A549 (cell line): Measurements from ENCODE around the gene FUT8. TPM values are rescaled to one million over a fixed set of nuclear protein-coding genes. Genes with fewer than 3 reads are reported as not detected.

Experiments used
- ATAC-seq, 2 experiments: fragments of 200-7000 bp in 1 of 2; fragments of >200 bp in 1 of 2; cut with Nextera tagmentation in 1 of 2; cut with Tn5 transposase in 1 of 2; 3 replicates each; pipeline versions ENCODE4 v1.8.0 to v1.9.1; 2018 to 2020; ENCODE audit warnings: mild to moderate bottlenecking in 1 of 2, moderate library complexity in 1 of 2
- CTCF ChIA-PET: fragments of 300-600 bp; sonication (Branson Sonifier 250); formaldehyde crosslinking; extraction: SDS; loops from one replicate; lab custom pipeline; 2021; ENCODE audit warnings: antibody characterized with exemption, inconsistent platforms; lab: Yijun Ruan, JAX
- POLR2A ChIA-PET: fragments of 350-600 bp; formaldehyde crosslinking; extraction: SDS; loops from one replicate; lab custom pipeline; 2021; ENCODE audit warnings: antibody characterized with exemption, inconsistent platforms; lab: Yijun Ruan, JAX
- DNase-seq, 2 experiments: peaks; one replicate each; pipeline versions ENCODE4 v3.0.0 to v3.0.0-alpha.2; 2011 to 2016; ENCODE audit warnings: low read depth in 1 of 2, low spot score in 1 of 2
- FAIRE-seq: peaks from 2 replicates; lab custom pipeline; 2011; peaks lifted over from hg19 to GRCh38; lab: Jason Lieb, UNC
- H3K27ac ChIP-seq, 2 experiments: fragments of >200 bp; sonication (Bioruptor Twin); formaldehyde crosslinking; 3 replicates each; pipeline ENCODE4 v1.5.1; 2016 to 2017
- H3K4me1 ChIP-seq: fragments of >200 bp; sonication (Bioruptor Twin); formaldehyde crosslinking; 3 replicates; pipeline ENCODE4 v1.6.1; 2016
- H3K4me2 ChIP-seq: fragments of >200 bp; sonication (Bioruptor Twin); formaldehyde crosslinking; 3 replicates; pipeline ENCODE4 v1.6.1; 2016
- H3K4me3 ChIP-seq: fragments of >200 bp; sonication (Bioruptor Twin); formaldehyde crosslinking; 3 replicates; pipeline ENCODE4 v1.5.1; 2016
- H3K9me3 ChIP-seq: fragments of >200 bp; sonication (Bioruptor Twin); formaldehyde crosslinking; 3 replicates; pipeline ENCODE4 v1.6.1; 2016
- ATOH8 ChIP-seq: fragments of 250-450 bp; sonication (Bioruptor Pico); IDR thresholded peaks from 2 replicates; pipeline ENCODE4 v1.5.0; 2020; ENCODE audit warnings: low read depth, mild to moderate bottlenecking, moderate library complexity
- CEBPB ChIP-seq, 2 experiments: fragments of >200 bp in 1 of 2; sonication (Bioruptor Twin) in 1 of 2; formaldehyde crosslinking in 1 of 2; IDR thresholded peaks; 2 replicates each; pipeline ENCODE4 v1.6.1; 2012 to 2016
- CHD2 ChIP-seq: fragments of 150-350 bp; IDR thresholded peaks from 2 replicates; pipeline ENCODE4 v1.6.1; 2014; ENCODE audit warnings: low read length; ENCODE audit not compliant: partially characterized antibody
- CTCF ChIP-seq: fragments of >200 bp; sonication (Bioruptor Twin); formaldehyde crosslinking; IDR thresholded peaks from 3 replicates; pipeline ENCODE4 v1.5.1; 2016
- EP300 ChIP-seq, 2 experiments: fragments of >200 bp; sonication (Bioruptor Twin); formaldehyde crosslinking; IDR thresholded peaks; 2 replicates in 1 of 2; 3 replicates in 1 of 2; pipeline ENCODE4 v1.6.1; 2016 to 2017
- ESRRA ChIP-seq: fragments of 150-350 bp; IDR thresholded peaks from 2 replicates; pipeline ENCODE4 v1.6.1; 2014; ENCODE audit warnings: mild to moderate bottlenecking, low read length, borderline replicate concordance
- FOSB ChIP-seq: fragments of 250-450 bp; sonication (Bioruptor Pico); IDR thresholded peaks from 2 replicates; pipeline ENCODE4 v1.5.0; 2020; ENCODE audit warnings: mild to moderate bottlenecking, moderate library complexity
- HDAC2 ChIP-seq: fragments of 200-600 bp; sonication (generic); IDR thresholded peaks from 2 replicates; pipeline ENCODE4 v1.6.1; 2016
- HES2 ChIP-seq: fragments of >200 bp; sonication (Bioruptor Twin); formaldehyde crosslinking; IDR thresholded peaks from 2 replicates; pipeline ENCODE4 v1.6.1; 2016
- HMGXB4 ChIP-seq: fragments of 250-450 bp; sonication (Bioruptor Pico); IDR thresholded peaks from 2 replicates; pipeline ENCODE4 v1.5.0; 2021; ENCODE audit warnings: mild to moderate bottlenecking, moderate library complexity, borderline replicate concordance
- KDM5A ChIP-seq: fragments of 200-600 bp; sonication (generic); IDR thresholded peaks from 2 replicates; pipeline ENCODE4 v1.6.1; 2016; ENCODE audit warnings: antibody characterized with exemption, mild to moderate bottlenecking
- MYC ChIP-seq: IDR thresholded peaks from 2 replicates; pipeline ENCODE4 v1.6.1; 2012; ENCODE audit warnings: mild to moderate bottlenecking, inconsistent platforms, low read length, improper control_type of control experiment, borderline replicate concordance
- PBX3 ChIP-seq: IDR thresholded peaks from 2 replicates; pipeline ENCODE4 v1.6.1; 2012
- PHF8 ChIP-seq: fragments of 200-600 bp; sonication (generic); IDR thresholded peaks from 2 replicates; pipeline ENCODE4 v1.6.1; 2016; ENCODE audit warnings: low read depth, mild to moderate bottlenecking, antibody characterized with exemption, moderate library complexity, borderline replicate concordance
- RFX5 ChIP-seq: fragments of 450-650 bp; IDR thresholded peaks from 2 replicates; pipeline ENCODE4 v1.7.1; 2014; ENCODE audit warnings: antibody characterized with exemption, mild to moderate bottlenecking, moderate library complexity
- RNF2 ChIP-seq: fragments of 200-600 bp; sonication (generic); IDR thresholded peaks from 2 replicates; pipeline ENCODE4 v1.6.1; 2016; ENCODE audit warnings: low read depth, mild to moderate bottlenecking, antibody characterized with exemption, moderate library complexity, borderline replicate concordance
- SMC3 ChIP-seq: fragments of >200 bp; sonication (Bioruptor Twin); formaldehyde crosslinking; IDR thresholded peaks from 3 replicates; pipeline ENCODE4 v1.6.1; 2018; ENCODE audit warnings: inconsistent platforms
- TFCP2L1 ChIP-seq: fragments of 250-450 bp; sonication (Bioruptor Pico); IDR thresholded peaks from 2 replicates; pipeline ENCODE4 v1.5.0; 2021; ENCODE audit warnings: mild to moderate bottlenecking
- ZNF302 ChIP-seq: fragments of 250-450 bp; sonication (Bioruptor Pico); IDR thresholded peaks from 2 replicates; pipeline ENCODE4 v1.9.0; 2021; ENCODE audit warnings: inconsistent platforms, mild to moderate bottlenecking, moderate library complexity
- WGBS: methylation state at CpG from one replicate; pipeline ENCODE4 v1.1.6; 2017; ENCODE audit errors: missing lambda C conversion rate; 5-methylcytosine and 5-hydroxymethylcytosine counted together
- polyA plus RNA-seq, 4 experiments: library from polyadenylated mRNA; depleted of rRNA in 3 of 4; stranded (reverse); fragments of >200 nt; fragmentation: RNase III in 1 of 4; extraction: RNeasy Plus Mini Kit Qiagen cat#74134 plus additional on column Dnase treatment in 1 of 4; gene quantifications; 2 replicates in 3 of 4; 3 replicates in 1 of 4; pipeline ENCODE4 v1.2.3, GENCODE V29; 2011 to 2017

The FUT8 gene
- polyA plus RNA-seq, 2 of the 4 experiments (the other 2 are of a cell fraction) = 20.3 to 22.9 TPM

GRCh38 chr14:65718629-65719028 is 306.1 kb downstream of the FUT8 start (continued):
- no peak for TF ChIP-seq ATOH8
- no peak for TF ChIP-seq RNF2
- TF ChIP-seq TFCP2L1 (CRISPR knock-in tag) = no peak
- TF ChIP-seq EP300 (IDR thresholded peaks at IDR 0.05) = no peak
- TF ChIP-seq, all 56 proteins: peak for 0

- WGBS = 83% methylated on average over 1 of the region's 1 CpG
- ATAC-seq (no peak), DNase-seq (no peak), FAIRE-seq (no peak)
- ChIA-PET CTCF (no interaction called here), POLR2A (no interaction called here)
- Histone ChIP-seq H3K9me3 (peaks cover 10% of the 10 kb centered on the region), H3K4me2 (no peak overlapping the region)
- TF ChIP-seq PBX3 (no peak), CHD2 (no peak), FOSB (CRISPR knock-in tag) (no peak), ZNF302 (CRISPR knock-in tag) (no peak), PHF8 (no peak), HMGXB4 (CRISPR knock-in tag) (no peak), HDAC2 (no peak), CEBPB (IDR thresholded peaks at IDR 0.05) (no peak), SMC3 (no peak), ATOH8 (no peak), RFX5 (no peak), CTCF (no peak), KDM5A (no peak), HES2 (no peak), ESRRA (no peak), MYC (no peak), TFCP2L1 (CRISPR knock-in tag) (no peak)
- TF ChIP-seq, all 56 proteins: peak for 0
- no peaks in the 10 kb centered on the region for H3K4me1 ChIP-seq
- H3K4me3 ChIP-seq = no peak overlapping the region
- no peak overlapping the region for H3K27ac ChIP-seq
Observed at GRCh38 chr14:65720171-65720570, 307.6 kb downstream of the FUT8 start.
